ENCODE results near the gene NAV3. TPM values are rescaled to one million over a fixed set of nuclear protein-coding genes. Genes with fewer than 3 reads are reported as not detected.

NAV3 gene
- total RNA-seq, 2 donors from 2014 or later, result 2.6 to 6.6 TPM

GRCh38 chr12:78194448-78194847 is 363.8 kb downstream of the NAV3 start:
- no peak for ATAC-seq
- 37 to 43% methylated on average over 3 of the region's 3 CpGs for WGBS, 2 donors
- no peak for DNase-seq
- no peak overlapping the region for H3K4me3 ChIP-seq
- H3K27me3 ChIP-seq, result no peaks in the 10 kb centered on the region
- peaks cover 0 to 5% (median 0%) of the 10 kb centered on the region in 3 donors for H3K9me3 ChIP-seq
- intact Hi-C loops (cut with DNase I), result no loop called here
- no peaks in the 10 kb centered on the region for H3K36me3 ChIP-seq (replicated peaks in 1 of 2; ENCODE audit: insufficient read depth in 1 of 2, low read depth in 2 of 2)
- no peak overlapping the region for H3K27ac ChIP-seq
- no peaks in the 10 kb centered on the region for H3K4me1 ChIP-seq
- TF ChIP-seq POLR2A (IDR thresholded peaks at IDR 0.05), result no peak
- TF ChIP-seq CTCF (IDR thresholded peaks at IDR 0.05), result no peak

- Histone ChIP-seq H3K4me1 (no peaks in the 10 kb centered on the region), H3K27ac (no peak overlapping the region), H3K36me3 (replicated peaks in 1 of 2; ENCODE audit: insufficient read depth in 1 of 2, low read depth in 2 of 2) (no peaks in the 10 kb centered on the region), H3K4me3 (no peak overlapping the region), H3K27me3 (no peaks in the 10 kb centered on the region), H3K9me3 (no peaks in the 10 kb centered on the region)
- 50 to 74% methylated on average over 1 of the region's 1 CpG for WGBS, 2 donors
- intact Hi-C loops (cut with DNase I), result no loop called here
- no peak for DNase-seq
- TF ChIP-seq CTCF (IDR thresholded peaks at IDR 0.05) (no peak), POLR2A (IDR thresholded peaks at IDR 0.05) (no peak)
- no peak for ATAC-seq
Measured at GRCh38 chr12:78198896-78199295, 368.2 kb downstream of the NAV3 start.

- Histone ChIP-seq H3K4me1 (no peaks in the 10 kb centered on the region), H3K36me3 (replicated peaks in 1 of 2; ENCODE audit: insufficient read depth in 1 of 2, low read depth in 2 of 2) (no peaks in the 10 kb centered on the region), H3K9me3 (no peaks in the 10 kb centered on the region), H3K4me3 (no peak overlapping the region), H3K27me3 (no peaks in the 10 kb centered on the region), H3K27ac (no peak overlapping the region)
- 56 to 57% methylated on average over 1 of the region's 1 CpG for WGBS, 2 donors
- DNase-seq, result no peak
- TF ChIP-seq POLR2A (IDR thresholded peaks at IDR 0.05), result no peak
- no peak for TF ChIP-seq CTCF (IDR thresholded peaks at IDR 0.05)
- ATAC-seq, result no peak
- intact Hi-C loops (cut with DNase I), result no loop called here
Measured at GRCh38 chr12:78199926-78200325, 369.2 kb downstream of the NAV3 start.

GRCh38 chr12:78204926-78205325 is 374.2 kb downstream of the NAV3 start:
- TF ChIP-seq POLR2A (IDR thresholded peaks at IDR 0.05) (no peak), CTCF (IDR thresholded peaks at IDR 0.05) (no peak)
- ATAC-seq (no peak), DNase-seq (no peak)
- H3K36me3 ChIP-seq (replicated peaks in 1 of 2; ENCODE audit: insufficient read depth in 1 of 2, low read depth in 2 of 2), result no peaks in the 10 kb centered on the region
- no peak overlapping the region for H3K4me3 ChIP-seq
- no peaks in the 10 kb centered on the region for H3K9me3 ChIP-seq
- H3K27me3 ChIP-seq, result no peaks in the 10 kb centered on the region
- WGBS, 2 donors, result 62 to 75% methylated on average over 4 of the region's 4 CpGs
- intact Hi-C loops (cut with DNase I), result no loop called here
- H3K27ac ChIP-seq, result no peak overlapping the region
- H3K4me1 ChIP-seq, result no peaks in the 10 kb centered on the region

- Histone ChIP-seq H3K27me3 (no peaks in the 10 kb centered on the region), H3K4me1 (no peaks in the 10 kb centered on the region), H3K36me3 (replicated peaks in 1 of 2; ENCODE audit: insufficient read depth in 1 of 2, low read depth in 2 of 2) (peaks cover 0 to 1% of the 10 kb centered on the region in 2 donors), H3K9me3 (no peaks in the 10 kb centered on the region), H3K27ac (no peak overlapping the region), H3K4me3 (no peak overlapping the region)
- DNase-seq, result no peak
- no peak for ATAC-seq
- intact Hi-C loops (cut with DNase I), result no loop called here
- 70 to 73% methylated on average over 6 of the region's 6 CpGs for WGBS, 2 donors
- no peak for TF ChIP-seq CTCF (IDR thresholded peaks at IDR 0.05)
- no peak for TF ChIP-seq POLR2A (IDR thresholded peaks at IDR 0.05)
Measured at GRCh38 chr12:78208092-78208491, 377.4 kb downstream of the NAV3 start.

Data from body of pancreas (tissue), 4 donors.